Measurements from ENCODE around the gene POM121L2. TPM values are rescaled to one million over a fixed set of nuclear protein-coding genes. Genes with fewer than 3 reads are reported as not detected.

POM121L2 gene
- total and polyA plus RNA-seq, 9 of the 15 experiments (the other 6 are each of a cell fraction or from before 2014, with no cell fraction given) = 0.23 to 0.45 TPM; not detected in 7

GRCh38 chr6:27332692-27333641 lies 20.9 kb upstream of the POM121L2 start:
- Histone ChIP-seq H3K4me1 (replicated peaks in 1 of 2; ENCODE audit: control insufficient read depth in 2 of 2, insufficient read depth in 2 of 2, low read length in 2 of 2) (peaks cover 0 to 5% of the 10 kb centered on the region in 2 experiments; a peak in 2 of 5 replicates), H3K36me3 (ENCODE audit: control insufficient read depth, insufficient read depth, low read length) (no peaks in the 10 kb centered on the region), H3K9ac (ENCODE audit: insufficient read depth in 1 of 2, low read depth in 2 of 2, low read length in 2 of 2) (peak overlapping the region; percentile 77 to 93), H3K4me2 (ENCODE audit: insufficient read depth, low read length) (peak overlapping the region; percentile 98), H3K79me2 (ENCODE audit: control insufficient read depth, insufficient read depth, low read length) (no peaks in the 10 kb centered on the region), H3K9me1 (ENCODE audit: control insufficient read depth, insufficient read depth, low read length) (no peaks in the 10 kb centered on the region), H3K4me3 (peak overlapping the region; percentile 64), H3K9me3 (replicated peaks; ENCODE audit: control insufficient read depth, insufficient read depth, low read depth, low read length) (no peaks in the 10 kb centered on the region), H2AFZ (ENCODE audit: low read depth, low read length) (peak overlapping the region; percentile 97), H4K20me1 (replicated peaks; ENCODE audit: control insufficient read depth, insufficient read depth, low read length) (no peaks in the 10 kb centered on the region), H3K27ac (ENCODE audit: extremely low read depth, low read depth, low read length) (peak overlapping the region; percentile 82), H3K27me3 (ENCODE audit: control insufficient read depth in 2 of 2, insufficient read depth in 2 of 2, low read length in 2 of 2) (no peaks in the 10 kb centered on the region)
- FAIRE-seq = peak; percentile 95
- intact Hi-C loops (cut with micrococcal nuclease) = loop anchor here (1.0 to 5.0 kb wide), 5 partner anchors 36 to 139 kb away; no protein-coding TSS in a partner anchor
- CTCF ChIA-PET (ENCODE audit: low intra/inter-chr PET ratio) = interaction anchor here (1.4 kb wide), 1 partner anchor 118 kb away, joined by 4 read pairs; no protein-coding TSS in a partner anchor
- no TSS peak for BruUV-seq (replicated peaks)
- in situ Hi-C loops (cut with MboI) = no loop called here
- DNase-seq (ENCODE audit: extremely low read depth in 1 of 4, low spot score in 3 of 4) = peak; percentile 67 to 91 (median 78)
- ATAC-seq = peak; percentile 92
- WGBS (ENCODE audit: insufficient coverage, low coverage, missing lambda C conversion rate) = 2% methylated on average over 32 of the region's 32 CpGs
- POLR2A ChIA-PET = interaction anchor here (0.6 to 2.0 kb wide), 17 partner anchors 9 to 1300 kb away, joined by 3 to 8 read pairs (median 3); partner anchors contain the start of gene ZNF184
- TF ChIP-seq FOXJ2 (tag; IDR thresholded peaks at IDR 0.05) (peak; percentile 75), POLR3A (IDR thresholded peaks at IDR 0.05; ENCODE audit: borderline replicate concordance, extremely low read depth, insufficient read depth, insufficient read length) (peak; percentile 99), ZBTB8A (IDR thresholded peaks at IDR 0.05; ENCODE audit: partially characterized antibody) (peak; percentile 89), MTA2 (IDR thresholded peaks at IDR 0.05; ENCODE audit: low read depth) (0 out of 2 replicates have a peak, but pooled peaks have one; percentile 5), BCOR (IDR thresholded peaks at IDR 0.05) (no peak; the same call in none of the 2 replicates), FOXA1 (IDR thresholded peaks at IDR 0.05; ENCODE audit: borderline replicate concordance) (no peak), KLF6 (CRISPR knock-in tag; IDR thresholded peaks at IDR 0.05; ENCODE audit: borderline replicate concordance) (no peak), MYC (IDR thresholded peaks at IDR 0.05; ENCODE audit: low read depth, low read length) (peak; percentile 38; the same call in 1 of the 2 replicates), MYC (CRISPR knock-in tag; IDR thresholded peaks at IDR 0.05; ENCODE audit: borderline replicate concordance, low read depth) (no peak)
- TF ChIP-seq, protein P1, sequence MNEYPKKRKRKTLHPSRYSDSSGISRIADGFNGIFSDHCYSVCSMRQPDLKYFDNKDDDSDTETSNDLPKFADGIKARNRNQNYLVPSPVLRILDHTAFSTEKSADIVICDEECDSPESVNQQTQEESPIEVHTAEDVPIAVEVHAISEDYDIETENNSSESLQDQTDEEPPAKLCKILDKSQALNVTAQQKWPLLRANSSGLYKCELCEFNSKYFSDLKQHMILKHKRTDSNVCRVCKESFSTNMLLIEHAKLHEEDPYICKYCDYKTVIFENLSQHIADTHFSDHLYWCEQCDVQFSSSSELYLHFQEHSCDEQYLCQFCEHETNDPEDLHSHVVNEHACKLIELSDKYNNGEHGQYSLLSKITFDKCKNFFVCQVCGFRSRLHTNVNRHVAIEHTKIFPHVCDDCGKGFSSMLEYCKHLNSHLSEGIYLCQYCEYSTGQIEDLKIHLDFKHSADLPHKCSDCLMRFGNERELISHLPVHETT (CRISPR knock-in tag; conservative IDR thresholded peaks at IDR 0.05 in 1 of 2, IDR thresholded peaks at IDR 0.05 in 1 of 2) = no peak
